ENCODE data around the gene EIF5.

EIF5 gene

DNA sequence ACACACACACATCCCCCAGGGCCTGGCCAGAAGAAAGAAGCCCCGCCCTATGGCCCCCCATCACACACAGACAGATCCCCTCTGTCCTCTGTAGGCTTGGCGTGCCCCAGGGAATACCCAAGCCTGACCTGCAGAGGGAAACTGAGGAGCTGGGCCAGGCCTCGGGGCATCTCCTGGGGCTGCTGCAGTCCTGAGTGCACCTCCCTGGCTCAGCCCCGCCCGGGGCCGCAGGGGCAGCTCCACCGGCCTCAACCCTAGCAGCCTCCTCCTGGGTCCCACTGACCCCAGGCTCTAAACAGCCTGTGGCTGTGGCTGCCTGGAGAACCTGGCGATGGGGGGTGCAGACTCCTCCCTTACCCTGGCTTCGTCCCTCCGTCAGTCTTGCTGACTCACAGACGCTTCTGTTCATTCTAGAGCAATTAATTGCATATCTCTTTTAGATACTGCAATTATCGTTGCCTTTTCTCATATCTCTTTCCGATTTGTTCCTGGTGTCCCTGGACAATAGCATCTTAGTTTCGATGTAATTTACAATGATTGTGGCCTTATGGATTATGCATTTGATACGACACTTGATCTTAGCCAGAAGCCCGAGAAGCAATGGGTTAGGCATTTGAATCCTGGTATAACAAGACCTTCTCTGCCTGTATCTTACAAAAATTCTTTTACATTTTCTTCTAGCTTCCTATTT, 45.8 kb upstream of the EIF5 start:
- no peak for TF ChIP-seq POLR2A (IDR thresholded peaks at IDR 0.05; ENCODE audit: extremely low read depth, insufficient read length)
- TF ChIP-seq, protein P1, sequence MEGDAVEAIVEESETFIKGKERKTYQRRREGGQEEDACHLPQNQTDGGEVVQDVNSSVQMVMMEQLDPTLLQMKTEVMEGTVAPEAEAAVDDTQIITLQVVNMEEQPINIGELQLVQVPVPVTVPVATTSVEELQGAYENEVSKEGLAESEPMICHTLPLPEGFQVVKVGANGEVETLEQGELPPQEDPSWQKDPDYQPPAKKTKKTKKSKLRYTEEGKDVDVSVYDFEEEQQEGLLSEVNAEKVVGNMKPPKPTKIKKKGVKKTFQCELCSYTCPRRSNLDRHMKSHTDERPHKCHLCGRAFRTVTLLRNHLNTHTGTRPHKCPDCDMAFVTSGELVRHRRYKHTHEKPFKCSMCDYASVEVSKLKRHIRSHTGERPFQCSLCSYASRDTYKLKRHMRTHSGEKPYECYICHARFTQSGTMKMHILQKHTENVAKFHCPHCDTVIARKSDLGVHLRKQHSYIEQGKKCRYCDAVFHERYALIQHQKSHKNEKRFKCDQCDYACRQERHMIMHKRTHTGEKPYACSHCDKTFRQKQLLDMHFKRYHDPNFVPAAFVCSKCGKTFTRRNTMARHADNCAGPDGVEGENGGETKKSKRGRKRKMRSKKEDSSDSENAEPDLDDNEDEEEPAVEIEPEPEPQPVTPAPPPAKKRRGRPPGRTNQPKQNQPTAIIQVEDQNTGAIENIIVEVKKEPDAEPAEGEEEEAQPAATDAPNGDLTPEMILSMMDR (IDR thresholded peaks at IDR 0.05; ENCODE audit: low read depth, low read length): no peak
- TF ChIP-seq MYC (IDR thresholded peaks at IDR 0.05; ENCODE audit: low read depth, low read length): no peak
- no peak for TF ChIP-seq MAX (IDR thresholded peaks at IDR 0.05; ENCODE audit: low read depth, low read length)
- no peak overlapping the region for H3K4me3 ChIP-seq (ENCODE audit: low read depth, low read length)
- no peak for DNase-seq (ENCODE audit: low read depth)

DNA sequence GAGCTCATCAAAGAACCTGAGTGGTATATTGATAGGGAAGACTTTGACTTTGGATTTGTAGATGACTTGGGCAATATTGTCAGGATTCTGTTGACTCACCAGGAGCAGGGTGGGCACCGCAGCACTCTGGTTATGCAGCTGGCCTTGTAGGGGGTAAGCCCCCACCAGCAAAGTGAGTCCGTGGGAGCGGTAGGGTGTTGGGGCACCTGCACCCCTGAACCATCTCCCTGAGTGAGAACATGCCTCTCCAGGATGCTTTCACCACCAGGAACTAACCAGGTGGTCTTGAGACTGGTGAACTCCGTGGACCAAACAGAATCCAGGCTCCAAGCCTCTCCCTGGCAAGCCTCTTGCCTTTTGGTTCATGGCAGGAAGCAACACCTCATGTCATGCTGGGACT, 44.0 kb upstream of the EIF5 start:
- H3K4me3 ChIP-seq (ENCODE audit: low read depth, low read length): no peak overlapping the region
- no peak for DNase-seq (ENCODE audit: low read depth)
- TF ChIP-seq, protein P1 (IDR thresholded peaks at IDR 0.05; ENCODE audit: low read depth, low read length): no peak
- no peak for TF ChIP-seq MYC (IDR thresholded peaks at IDR 0.05; ENCODE audit: low read depth, low read length)
- no peak for TF ChIP-seq POLR2A (IDR thresholded peaks at IDR 0.05; ENCODE audit: extremely low read depth, insufficient read length)
- TF ChIP-seq MAX (IDR thresholded peaks at IDR 0.05; ENCODE audit: low read depth, low read length): no peak

DNA sequence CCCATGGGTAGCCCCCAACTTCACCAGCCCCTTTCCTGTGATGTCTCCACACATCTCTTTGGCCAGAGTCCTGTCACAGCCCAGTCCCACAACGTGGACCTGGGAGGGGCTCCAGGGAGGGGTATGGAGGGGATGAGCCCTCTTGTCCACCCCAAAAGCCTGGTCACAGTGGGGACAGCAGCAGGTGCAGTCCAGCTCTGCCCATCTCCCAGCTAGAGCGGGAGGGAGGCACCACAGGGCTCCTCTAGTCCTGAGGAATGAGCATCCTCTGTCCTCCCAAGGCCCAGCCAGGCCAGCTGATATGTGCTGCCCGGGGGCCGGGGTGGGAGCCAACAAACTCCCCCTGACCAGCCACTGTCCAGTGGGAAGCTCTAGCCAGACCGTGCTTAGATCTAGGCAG, 43.5 kb upstream of the EIF5 start:
- DNase-seq (ENCODE audit: low read depth): no peak
- TF ChIP-seq MAX (IDR thresholded peaks at IDR 0.05; ENCODE audit: low read depth, low read length): no peak
- no peak for TF ChIP-seq POLR2A (IDR thresholded peaks at IDR 0.05; ENCODE audit: extremely low read depth, insufficient read length)
- no peak for TF ChIP-seq MYC (IDR thresholded peaks at IDR 0.05; ENCODE audit: low read depth, low read length)
- TF ChIP-seq, protein P1 (IDR thresholded peaks at IDR 0.05; ENCODE audit: low read depth, low read length): no peak
- H3K4me3 ChIP-seq (ENCODE audit: low read depth, low read length): no peak overlapping the region

DNA sequence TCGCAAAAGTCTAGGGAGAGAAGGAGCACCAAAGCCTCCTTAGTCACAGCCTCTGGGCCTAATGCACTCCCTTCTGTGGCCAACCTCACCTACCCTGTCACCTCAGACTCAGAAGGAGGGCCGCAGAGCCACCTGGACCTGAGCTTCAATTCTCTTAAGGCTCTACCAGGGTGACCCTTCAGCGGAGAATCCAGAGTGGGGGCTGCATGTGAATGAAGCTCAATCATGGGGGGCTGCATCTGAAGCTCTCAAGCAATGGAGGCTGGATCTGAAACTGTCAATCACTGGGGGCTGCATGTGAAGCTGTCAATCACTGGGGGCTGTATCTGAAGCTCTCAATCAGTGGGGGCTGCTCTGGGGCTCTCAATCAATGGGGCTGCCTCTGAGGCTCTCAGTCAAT, 43.1 kb upstream of the EIF5 start:
- no peak overlapping the region for H3K4me3 ChIP-seq (ENCODE audit: low read depth, low read length)
- DNase-seq (ENCODE audit: low read depth): no peak
- TF ChIP-seq, protein P1 (IDR thresholded peaks at IDR 0.05; ENCODE audit: low read depth, low read length): no peak
- TF ChIP-seq POLR2A (IDR thresholded peaks at IDR 0.05; ENCODE audit: extremely low read depth, insufficient read length) (no peak), MAX (IDR thresholded peaks at IDR 0.05; ENCODE audit: low read depth, low read length) (no peak), MYC (IDR thresholded peaks at IDR 0.05; ENCODE audit: low read depth, low read length) (no peak)

GRCh38 chr14:103292426-103293374, 41.3 kb upstream of the EIF5 start:
- DNase-seq (ENCODE audit: low read depth): peak; percentile 71
- TF ChIP-seq MYC (IDR thresholded peaks at IDR 0.05; ENCODE audit: low read depth, low read length) (0 out of 2 replicates have a peak, but pooled peaks have one; percentile 19), POLR2A (IDR thresholded peaks at IDR 0.05; ENCODE audit: extremely low read depth, insufficient read length) (no peak), MAX (IDR thresholded peaks at IDR 0.05; ENCODE audit: low read depth, low read length) (peak; percentile 58; the same call in 1 of the 2 replicates)
- TF ChIP-seq, protein P1 (IDR thresholded peaks at IDR 0.05; ENCODE audit: low read depth, low read length): peak; percentile 93
- H3K4me3 ChIP-seq (ENCODE audit: low read depth, low read length): no peak overlapping the region
